Subcutaneous adipose tissue (tissue), 4 donors: Measurements from ENCODE around the gene GRP. TPM values are rescaled to one million over a fixed set of nuclear protein-coding genes. Genes with fewer than 3 reads are reported as not detected.

Experiments used
- total RNA-seq, 4 donors: library from RNA; depleted of rRNA; stranded (reverse); fragments of >200 nt; gene quantifications; one replicate each; pipeline ENCODE4 v1.1.0, GENCODE V29; 2016
- TF ChIP-seq, protein P1 (sequence below): fragments of 450-650 bp; IDR thresholded peaks from one replicate; pipeline ENCODE4 v1.5.1; 2016; ENCODE audit warnings: low read depth, mild to moderate bottlenecking, control low read depth, antibody characterized with exemption, moderate library complexity

GRP gene
- total RNA-seq, 4 donors from 2014 or later = not detected

- TF ChIP-seq, protein P1, sequence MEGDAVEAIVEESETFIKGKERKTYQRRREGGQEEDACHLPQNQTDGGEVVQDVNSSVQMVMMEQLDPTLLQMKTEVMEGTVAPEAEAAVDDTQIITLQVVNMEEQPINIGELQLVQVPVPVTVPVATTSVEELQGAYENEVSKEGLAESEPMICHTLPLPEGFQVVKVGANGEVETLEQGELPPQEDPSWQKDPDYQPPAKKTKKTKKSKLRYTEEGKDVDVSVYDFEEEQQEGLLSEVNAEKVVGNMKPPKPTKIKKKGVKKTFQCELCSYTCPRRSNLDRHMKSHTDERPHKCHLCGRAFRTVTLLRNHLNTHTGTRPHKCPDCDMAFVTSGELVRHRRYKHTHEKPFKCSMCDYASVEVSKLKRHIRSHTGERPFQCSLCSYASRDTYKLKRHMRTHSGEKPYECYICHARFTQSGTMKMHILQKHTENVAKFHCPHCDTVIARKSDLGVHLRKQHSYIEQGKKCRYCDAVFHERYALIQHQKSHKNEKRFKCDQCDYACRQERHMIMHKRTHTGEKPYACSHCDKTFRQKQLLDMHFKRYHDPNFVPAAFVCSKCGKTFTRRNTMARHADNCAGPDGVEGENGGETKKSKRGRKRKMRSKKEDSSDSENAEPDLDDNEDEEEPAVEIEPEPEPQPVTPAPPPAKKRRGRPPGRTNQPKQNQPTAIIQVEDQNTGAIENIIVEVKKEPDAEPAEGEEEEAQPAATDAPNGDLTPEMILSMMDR = no peak
Measured at GRCh38 chr18:59229191-59229590, 9.2 kb downstream of the GRP start.

GRCh38 chr18:59229701-59230443, 9.9 kb downstream of the GRP start:
- TF ChIP-seq, protein P1 = no peak

DNA sequence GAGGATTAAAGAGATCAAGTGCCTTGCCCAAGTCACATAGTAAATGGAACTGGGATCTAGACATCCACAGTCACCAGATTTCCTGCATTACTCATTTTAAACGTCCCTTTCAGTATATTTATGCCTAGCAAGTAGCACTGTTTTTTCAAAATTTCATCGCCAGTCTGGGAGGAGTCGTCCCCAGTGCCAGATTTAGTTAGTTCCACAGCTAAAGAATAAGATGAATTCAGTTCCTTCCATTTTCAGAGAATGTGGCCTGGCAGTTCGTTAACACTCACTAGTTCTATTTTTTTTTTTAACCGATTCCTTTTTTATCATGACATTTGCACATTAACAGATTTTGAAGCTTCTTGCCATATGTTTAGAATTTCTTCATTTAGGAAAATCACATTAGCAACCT, 11.2 kb downstream of the GRP start:
- TF ChIP-seq, protein P1 = no peak

- TF ChIP-seq, protein P1 = no peak
Measured at GRCh38 chr18:59231877-59232276, 11.9 kb downstream of the GRP start.

DNA sequence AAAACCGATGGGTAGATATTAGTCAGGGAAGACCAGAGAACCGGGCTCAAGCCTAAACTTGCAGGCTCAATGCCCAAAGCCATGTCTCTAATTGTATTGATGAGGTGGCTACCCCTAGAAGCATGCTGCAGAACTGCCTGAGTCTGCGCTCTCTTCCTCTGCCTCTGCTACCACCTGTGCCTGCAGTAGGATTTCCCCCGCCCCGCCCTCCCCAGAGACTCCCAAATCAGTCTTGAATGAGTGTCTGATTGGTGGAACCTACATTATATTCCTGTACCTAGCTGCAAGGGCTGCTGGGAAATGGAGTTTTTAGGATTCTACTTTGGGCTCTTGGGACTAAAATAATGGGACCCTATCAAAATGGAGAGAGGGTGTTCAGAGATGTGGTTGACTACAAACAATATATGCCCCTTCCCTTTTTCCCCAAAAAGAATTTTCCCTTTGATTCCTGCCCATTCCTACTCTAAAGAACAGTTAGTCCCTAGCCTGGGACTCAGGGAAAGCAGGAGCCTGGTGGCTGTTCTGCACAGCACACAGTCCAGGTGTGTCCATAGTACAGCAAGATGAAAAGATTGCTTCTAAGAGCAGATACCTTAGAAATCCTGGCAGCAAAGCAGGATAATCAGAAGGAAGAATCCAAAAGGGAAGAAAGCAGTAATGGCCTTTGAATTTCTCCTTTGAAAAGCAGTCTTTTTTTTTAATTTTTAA, 12.5 kb downstream of the GRP start:
- TF ChIP-seq, protein P1 = no peak

DNA sequence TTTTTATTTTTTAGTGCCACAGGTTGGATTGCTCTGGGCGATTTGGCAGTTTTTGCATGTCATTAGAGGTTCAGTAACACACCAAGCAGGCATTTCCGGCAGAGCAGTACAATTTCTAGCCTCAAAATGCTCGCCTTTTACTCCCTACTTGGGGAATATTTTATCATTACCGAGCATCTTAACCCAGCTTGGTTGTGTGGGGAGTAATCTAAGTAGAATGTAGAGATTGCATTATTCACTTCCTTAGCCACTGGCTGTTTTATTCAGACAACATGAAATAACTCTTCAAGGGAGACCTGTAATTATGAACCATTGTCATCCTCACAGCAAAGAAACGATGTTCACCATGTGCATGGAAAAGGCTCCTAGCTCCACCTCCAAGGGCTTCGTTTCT, 13.1 kb downstream of the GRP start:
- TF ChIP-seq, protein P1 = no peak

DNA sequence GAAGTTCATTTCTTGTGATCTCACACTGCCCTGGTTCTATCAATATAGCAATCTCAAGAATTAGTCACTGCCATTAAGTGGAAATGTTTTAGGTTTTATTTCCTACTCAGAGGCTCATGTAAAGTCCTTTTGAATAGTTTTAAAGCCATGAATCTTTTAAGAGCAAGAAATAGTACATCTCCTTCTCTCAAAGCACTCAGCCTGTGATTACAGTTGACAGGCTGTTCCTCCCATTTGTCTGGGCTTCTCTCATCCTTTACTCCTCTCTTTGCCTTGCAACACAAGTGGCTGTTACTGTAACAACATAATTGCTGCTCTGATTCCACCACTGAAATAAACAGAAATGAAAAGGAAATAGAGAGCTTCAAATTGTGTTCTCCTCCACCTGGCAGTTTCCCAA, 18.4 kb downstream of the GRP start:
- TF ChIP-seq, protein P1 = no peak
